ENCODE data around the gene TMEM181.

DNA sequence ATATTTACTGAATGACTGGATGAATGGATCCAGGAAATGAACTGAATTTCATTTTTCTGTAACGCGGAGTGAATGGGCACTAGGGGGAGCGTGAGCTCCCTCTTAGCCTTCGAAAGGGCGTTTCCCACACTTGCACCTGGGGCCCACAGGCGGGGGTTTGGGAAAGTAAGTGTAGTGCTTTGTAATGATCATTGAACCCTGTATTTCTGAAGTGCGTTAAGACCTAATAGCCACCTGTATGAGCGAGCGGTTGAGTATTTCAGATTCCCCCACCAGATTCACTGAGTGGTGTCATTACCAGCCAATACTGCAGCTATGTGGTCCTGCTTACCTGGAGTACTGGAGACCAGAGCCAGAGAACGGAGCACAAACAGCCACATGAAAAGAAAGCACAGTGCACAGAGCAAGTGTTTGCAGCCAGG lies 100.5 kb downstream of the TMEM181 start:
- TF ChIP-seq CTCF (IDR thresholded peaks at IDR 0.05; ENCODE audit: insufficient read depth, low read depth, low read length) (peak; percentile 37), EZH2 (IDR thresholded peaks at IDR 0.05; ENCODE audit: insufficient read depth, low read length) (no peak)
